Nucleus accumbens (tissue), 56 donors: Measurements from ENCODE around the gene BCL6.

Experiments
- DNase-seq, 56 donors: peaks; one replicate each; lab custom pipeline; 2025; lab: John Stamatoyannopoulos, UW

BCL6 gene

GRCh38 chr3:187740421-187741399, 4.6 kb downstream of the BCL6 start:
- peak in 50 of 56 donors; percentile 34 to 80 (median 60) for DNase-seq

GRCh38 chr3:187739561-187740332, 5.5 kb downstream of the BCL6 start:
- peak in 54 of 56 donors; percentile 24 to 89 (median 71) for DNase-seq

GRCh38 chr3:187739094-187739560, 6.1 kb downstream of the BCL6 start:
- peak in 18 of 56 donors; percentile 45 to 79 (median 66) for DNase-seq

- DNase-seq: peak in 55 of 56 donors; percentile 35 to 93 (median 80)
Observed at GRCh38 chr3:187738331-187739093, 6.8 kb downstream of the BCL6 start.

- DNase-seq: no peak
Observed at GRCh38 chr3:187738071-187738330, 7.3 kb downstream of the BCL6 start.

- peak in 29 of 56 donors; percentile 14 to 70 (median 41) for DNase-seq
Observed at GRCh38 chr3:187737368-187738070, 7.7 kb downstream of the BCL6 start.

- DNase-seq: peak in 3 of 56 donors; percentile 9 to 34 (median 33)
Observed at GRCh38 chr3:187737006-187737367, 8.3 kb downstream of the BCL6 start.

- DNase-seq: peak in 11 of 56 donors; percentile 13 to 72 (median 22)
Observed at GRCh38 chr3:187736418-187736871, 8.8 kb downstream of the BCL6 start.

GRCh38 chr3:187735837-187736236, 9.4 kb downstream of the BCL6 start:
- no peak for DNase-seq

- DNase-seq: no peak
Observed at GRCh38 chr3:187735383-187735782, 9.9 kb downstream of the BCL6 start.

GRCh38 chr3:187734841-187735240, 10.4 kb downstream of the BCL6 start:
- DNase-seq: no peak

GRCh38 chr3:187733371-187733770, 11.9 kb downstream of the BCL6 start:
- no peak for DNase-seq

- DNase-seq: no peak
Observed at GRCh38 chr3:187729598-187729997, 15.7 kb downstream of the BCL6 start.

- DNase-seq: no peak
Observed at GRCh38 chr3:187728940-187729583, 16.2 kb downstream of the BCL6 start.

GRCh38 chr3:187728248-187728647, 17.0 kb downstream of the BCL6 start:
- DNase-seq: no peak

- peak in 1 of 56 donors; percentile 13 for DNase-seq
Observed at GRCh38 chr3:187726564-187726963, 18.7 kb downstream of the BCL6 start.

- DNase-seq: no peak
Observed at GRCh38 chr3:187725653-187726370, 19.5 kb downstream of the BCL6 start.

GRCh38 chr3:187725224-187725623, 20.0 kb downstream of the BCL6 start:
- no peak for DNase-seq

GRCh38 chr3:187722206-187722612, 23.1 kb downstream of the BCL6 start:
- DNase-seq: no peak
